Measurements from ENCODE around the gene NSUN5.

Gene NSUN5

DNA sequence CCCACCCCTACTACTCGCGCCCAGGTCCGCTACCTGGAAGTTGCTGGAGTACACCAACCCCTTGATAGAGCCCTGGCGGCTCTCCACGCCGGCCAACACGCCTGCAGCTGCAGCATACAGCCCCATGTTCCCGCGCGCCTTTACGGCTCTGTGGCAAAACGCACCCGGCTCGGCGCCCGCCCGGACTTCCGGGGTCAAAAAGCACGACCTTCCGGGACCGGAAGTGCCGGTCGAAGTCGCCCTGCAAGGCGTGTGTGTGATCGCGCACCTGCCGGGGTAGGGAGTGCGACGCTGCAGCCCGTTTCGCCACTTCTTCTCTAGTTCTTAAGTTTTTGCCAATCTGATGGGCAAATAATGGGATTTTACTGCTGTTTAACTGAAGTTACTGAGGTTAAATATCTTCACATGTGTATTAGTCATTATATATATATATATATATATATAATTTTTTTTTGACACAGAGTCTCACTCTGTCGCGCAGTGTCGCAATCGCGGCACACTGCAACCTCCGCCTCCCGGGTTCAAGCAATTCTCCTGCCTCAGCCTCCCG lies at the start of gene NSUN5:
TSS of gene NSUN5 (minus strand) at position 162 of the 550 bp plus-strand sequence. CDS start at position 126, 36 bp downstream.
- H3K27me3 Mint-ChIP-seq (ENCODE audit: low read depth, poor library complexity) = peaks cover 3% of the 10 kb centered on the region
- H3K9me3 Mint-ChIP-seq = no peaks in the 10 kb centered on the region
- peak; percentile 82 for DNase-seq
- TF ChIP-seq, protein P1, sequence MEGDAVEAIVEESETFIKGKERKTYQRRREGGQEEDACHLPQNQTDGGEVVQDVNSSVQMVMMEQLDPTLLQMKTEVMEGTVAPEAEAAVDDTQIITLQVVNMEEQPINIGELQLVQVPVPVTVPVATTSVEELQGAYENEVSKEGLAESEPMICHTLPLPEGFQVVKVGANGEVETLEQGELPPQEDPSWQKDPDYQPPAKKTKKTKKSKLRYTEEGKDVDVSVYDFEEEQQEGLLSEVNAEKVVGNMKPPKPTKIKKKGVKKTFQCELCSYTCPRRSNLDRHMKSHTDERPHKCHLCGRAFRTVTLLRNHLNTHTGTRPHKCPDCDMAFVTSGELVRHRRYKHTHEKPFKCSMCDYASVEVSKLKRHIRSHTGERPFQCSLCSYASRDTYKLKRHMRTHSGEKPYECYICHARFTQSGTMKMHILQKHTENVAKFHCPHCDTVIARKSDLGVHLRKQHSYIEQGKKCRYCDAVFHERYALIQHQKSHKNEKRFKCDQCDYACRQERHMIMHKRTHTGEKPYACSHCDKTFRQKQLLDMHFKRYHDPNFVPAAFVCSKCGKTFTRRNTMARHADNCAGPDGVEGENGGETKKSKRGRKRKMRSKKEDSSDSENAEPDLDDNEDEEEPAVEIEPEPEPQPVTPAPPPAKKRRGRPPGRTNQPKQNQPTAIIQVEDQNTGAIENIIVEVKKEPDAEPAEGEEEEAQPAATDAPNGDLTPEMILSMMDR (IDR thresholded peaks at IDR 0.05) = no peak
- H3K36me3 Mint-ChIP-seq (ENCODE audit: low read depth) = peaks cover 15% of the 10 kb centered on the region
- H3K4me1 Mint-ChIP-seq = peaks cover 33% of the 10 kb centered on the region
- H3K27ac Mint-ChIP-seq = peak within 1 kb of the TSS; percentile 21
- peak within 1 kb of the TSS; percentile 95 for H3K4me3 Mint-ChIP-seq

DNA sequence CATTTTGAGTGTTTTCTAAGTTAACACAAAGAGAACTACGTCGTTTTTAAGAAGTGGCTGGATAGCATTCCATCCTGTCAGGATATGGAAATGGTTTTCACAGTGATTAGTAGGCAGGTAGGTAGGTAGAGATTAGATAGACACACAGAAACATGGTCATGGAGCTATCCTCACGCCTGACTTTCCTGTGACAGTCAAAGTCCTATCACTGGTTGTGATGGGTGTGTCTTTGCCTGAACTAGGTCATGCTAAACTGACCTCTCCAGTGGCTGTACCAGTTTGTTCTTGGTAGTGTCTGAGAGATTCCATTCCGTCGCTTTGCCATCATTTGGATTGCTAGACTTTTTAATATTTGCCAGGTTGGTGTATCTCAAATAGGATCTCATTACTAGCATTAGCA lies 47.5 kb upstream of the NSUN5 start:
- H3K4me1 Mint-ChIP-seq = peaks cover 35% of the 10 kb centered on the region
- DNase-seq = no peak
- H3K36me3 Mint-ChIP-seq (ENCODE audit: low read depth) = peaks cover 11% of the 10 kb centered on the region
- peaks cover 22% of the 10 kb centered on the region for H3K9me3 Mint-ChIP-seq
- no peak overlapping the region for H3K4me3 Mint-ChIP-seq
- TF ChIP-seq, protein P1 (IDR thresholded peaks at IDR 0.05) = no peak
- H3K27me3 Mint-ChIP-seq (ENCODE audit: low read depth, poor library complexity) = peaks cover 11% of the 10 kb centered on the region
- no peak overlapping the region for H3K27ac Mint-ChIP-seq

DNA sequence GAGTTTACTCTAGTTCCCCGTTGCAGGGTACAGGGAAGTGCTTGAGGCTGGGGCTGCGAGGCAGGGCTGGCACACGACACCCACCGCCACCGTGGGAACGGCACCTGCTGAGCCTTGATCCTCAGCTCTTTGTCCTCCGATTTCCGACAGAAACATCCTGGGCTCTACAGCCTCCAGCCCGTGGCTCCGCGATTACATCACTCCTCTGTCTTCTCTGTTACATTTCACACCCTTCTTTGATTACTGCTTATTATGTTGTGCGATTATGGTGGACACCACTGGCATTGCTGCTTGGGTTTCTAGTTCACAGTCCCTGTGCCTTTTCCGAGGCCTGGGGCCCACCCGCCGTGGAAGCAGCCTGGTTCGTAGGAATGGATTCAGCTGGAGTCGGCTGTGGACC lies 46.2 kb upstream of the NSUN5 start:
- H3K27ac Mint-ChIP-seq = no peak overlapping the region
- DNase-seq = no peak
- peaks cover 11% of the 10 kb centered on the region for H3K36me3 Mint-ChIP-seq (ENCODE audit: low read depth)
- TF ChIP-seq, protein P1 (IDR thresholded peaks at IDR 0.05) = no peak
- H3K4me1 Mint-ChIP-seq = peaks cover 47% of the 10 kb centered on the region
- peaks cover 11% of the 10 kb centered on the region for H3K27me3 Mint-ChIP-seq (ENCODE audit: low read depth, poor library complexity)
- peak overlapping the region; percentile 5 for H3K4me3 Mint-ChIP-seq
- H3K9me3 Mint-ChIP-seq = peaks cover 22% of the 10 kb centered on the region

DNA sequence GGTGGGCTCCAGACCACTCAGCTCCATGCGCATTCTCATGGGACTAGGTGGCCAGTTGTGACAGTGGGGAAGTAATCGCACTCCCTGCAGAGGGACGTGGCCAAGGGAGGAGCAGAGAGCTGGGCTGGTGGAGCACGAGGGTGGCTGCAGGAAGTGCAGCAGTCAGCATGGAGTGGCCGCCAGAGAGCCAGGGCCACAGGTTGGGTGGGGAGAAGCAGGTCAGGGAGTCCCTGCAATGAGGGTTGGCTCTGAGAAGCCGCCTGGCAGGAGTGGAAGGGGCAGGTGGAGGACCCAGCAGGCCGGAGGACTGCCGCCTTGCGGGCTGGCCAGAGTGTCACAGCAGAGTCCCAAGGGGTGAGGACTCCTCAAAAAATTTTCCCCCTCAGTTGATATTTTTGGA lies 45.6 kb upstream of the NSUN5 start:
- DNase-seq = no peak
- TF ChIP-seq, protein P1 (IDR thresholded peaks at IDR 0.05) = no peak
- H3K4me1 Mint-ChIP-seq = peaks cover 44% of the 10 kb centered on the region

DNA sequence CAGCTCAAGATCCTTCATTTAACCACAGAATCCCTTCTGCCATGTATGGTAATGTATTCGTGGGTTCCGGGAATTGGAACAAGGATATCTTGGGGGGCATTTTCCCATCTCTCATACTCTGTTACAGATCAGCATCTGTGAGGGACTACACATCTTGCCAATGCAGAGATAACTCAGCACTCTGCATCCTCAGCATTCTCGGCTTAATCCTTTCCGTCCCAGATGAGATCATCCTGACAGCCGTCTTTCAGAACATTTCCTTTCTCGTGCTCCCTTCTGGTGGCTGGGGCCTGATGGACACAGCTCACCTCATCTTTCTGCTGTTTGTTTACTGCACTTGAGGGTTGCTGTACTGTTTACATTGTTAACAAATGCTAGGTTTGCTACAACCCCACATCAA lies 44.6 kb upstream of the NSUN5 start:
- Mint-ChIP-seq H3K27ac (no peak overlapping the region), H3K4me1 (peaks cover 38% of the 10 kb centered on the region), H3K36me3 (ENCODE audit: low read depth) (peaks cover 11% of the 10 kb centered on the region), H3K4me3 (no peak overlapping the region), H3K9me3 (peaks cover 25% of the 10 kb centered on the region), H3K27me3 (ENCODE audit: low read depth, poor library complexity) (peaks cover 11% of the 10 kb centered on the region)
- TF ChIP-seq, protein P1 (IDR thresholded peaks at IDR 0.05) = no peak
- DNase-seq = no peak

More for the DNA sequence above, 45.6 kb upstream of the NSUN5 start:
- H3K9me3 Mint-ChIP-seq = peaks cover 22% of the 10 kb centered on the region
- H3K27me3 Mint-ChIP-seq (ENCODE audit: low read depth, poor library complexity) = peaks cover 11% of the 10 kb centered on the region
- peaks cover 11% of the 10 kb centered on the region for H3K36me3 Mint-ChIP-seq (ENCODE audit: low read depth)
- H3K27ac Mint-ChIP-seq = peak overlapping the region; percentile 57
- H3K4me3 Mint-ChIP-seq = no peak overlapping the region

DNA sequence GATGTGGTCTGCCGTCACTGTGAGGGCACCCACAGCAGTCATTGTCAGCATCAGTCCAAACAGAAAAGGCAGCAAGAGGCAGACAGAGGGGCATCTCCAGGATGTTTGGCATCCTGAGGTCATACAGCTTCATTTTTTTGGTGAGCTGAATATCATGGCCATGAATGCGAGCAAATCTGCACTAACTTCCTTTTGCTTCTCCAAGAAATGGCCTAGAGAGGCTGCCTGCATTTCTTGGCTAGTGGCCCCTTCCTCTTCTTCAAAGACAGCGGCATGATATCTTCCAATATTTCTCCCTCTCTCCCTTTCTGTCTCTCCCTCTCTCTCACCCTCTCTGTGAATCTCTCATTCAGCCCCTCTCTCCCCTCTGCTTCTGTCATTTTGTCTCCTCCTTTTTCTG lies 44.2 kb upstream of the NSUN5 start:
- H3K4me1 Mint-ChIP-seq = peaks cover 34% of the 10 kb centered on the region
- TF ChIP-seq, protein P1 (IDR thresholded peaks at IDR 0.05) = no peak
- peaks cover 11% of the 10 kb centered on the region for H3K27me3 Mint-ChIP-seq (ENCODE audit: low read depth, poor library complexity)
- H3K36me3 Mint-ChIP-seq (ENCODE audit: low read depth) = peaks cover 11% of the 10 kb centered on the region
- no peak overlapping the region for H3K27ac Mint-ChIP-seq
- no peak for DNase-seq
- peaks cover 25% of the 10 kb centered on the region for H3K9me3 Mint-ChIP-seq
- H3K4me3 Mint-ChIP-seq = no peak overlapping the region

All from nephron progenitor cell (in vitro differentiated cells).